ENCODE data around the gene NEK1. TPM values are rescaled to one million over a fixed set of nuclear protein-coding genes. Genes with fewer than 3 reads are reported as not detected.

NEK1 gene
- total and polyA plus RNA-seq, 2 of the 8 experiments (the other 6 are each of a cell fraction or from before 2014, with no cell fraction given), result 3.9 to 11.7 TPM

DNA sequence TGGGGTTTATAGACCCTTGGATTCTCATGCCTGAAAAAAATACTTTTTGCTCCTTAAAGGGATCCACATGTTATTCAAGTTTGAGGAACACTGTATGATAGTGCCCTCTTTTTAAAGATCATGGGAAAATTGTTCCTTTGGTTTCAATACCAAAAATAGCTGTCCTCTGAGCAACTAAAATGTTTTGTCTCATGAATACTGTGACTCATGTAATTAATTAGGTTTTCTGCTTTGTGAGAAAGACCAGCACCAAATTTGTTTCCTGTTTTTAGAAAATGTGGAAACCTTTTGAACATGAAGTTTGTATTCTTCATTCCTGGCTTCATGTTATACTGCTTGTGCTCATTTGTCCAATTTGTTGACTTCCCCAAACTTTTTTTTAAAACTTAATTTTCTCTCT, 214.1 kb downstream of the NEK1 start:
- no peak overlapping the region for H3K56ac ChIP-seq (replicated peaks; ENCODE audit: insufficient read length, low read depth, low read length)
- no peaks in the 10 kb centered on the region for H3K79me2 ChIP-seq (ENCODE audit: control insufficient read depth in 1 of 2, insufficient read depth in 2 of 2, low read length in 2 of 2)
- H3K14ac ChIP-seq (ENCODE audit: insufficient read length), result no peak overlapping the region
- H3K36me3 ChIP-seq (ENCODE audit: control insufficient read depth in 2 of 4, insufficient read depth in 4 of 4, low read length in 3 of 4), result no peaks in the 10 kb centered on the region; a peak in 1 of 8 replicates
- H3K9me3 ChIP-seq (ENCODE audit: insufficient read depth in 2 of 2, low read depth in 1 of 2, low read length in 1 of 2), result no peaks in the 10 kb centered on the region
- no peak overlapping the region for H2AK5ac ChIP-seq (ENCODE audit: low read depth, low read length)
- H3K4me2 ChIP-seq (ENCODE audit: insufficient read depth in 1 of 2, low read depth in 2 of 2, low read length in 2 of 2), result no peak overlapping the region
- TF ChIP-seq CBX8 (IDR thresholded peaks at IDR 0.05; ENCODE audit: borderline replicate concordance, low read depth, low read length), result no peak
- no peak for TF ChIP-seq RNF2 (IDR thresholded peaks at IDR 0.05; ENCODE audit: borderline replicate concordance, low read depth, low read length, missing control alignments, poor library complexity, severe bottlenecking)
- no peaks in the 10 kb centered on the region for H4K20me1 ChIP-seq (replicated peaks in 1 of 2; ENCODE audit: control insufficient read depth in 1 of 2, insufficient read depth in 2 of 2, low read length in 2 of 2)
- no peak overlapping the region for H4K5ac ChIP-seq (ENCODE audit: insufficient read length, low read depth, low read length)
- no peak overlapping the region for H3K23ac ChIP-seq (ENCODE audit: insufficient read length)
- no peaks in the 10 kb centered on the region for H3K27me3 ChIP-seq (replicated peaks in 1 of 4; ENCODE audit: control insufficient read depth in 3 of 4, extremely low read depth in 1 of 4, insufficient read depth in 3 of 4, low read length in 3 of 4)
- no peak for DNase-seq (ENCODE audit: low read depth in 1 of 2, low spot score in 2 of 2)
- no peak overlapping the region for H3K4me3 ChIP-seq (ENCODE audit: extremely low read depth in 1 of 4, insufficient read depth in 2 of 4, low read depth in 3 of 4, low read length in 4 of 4)
- H3K4ac ChIP-seq (replicated peaks; ENCODE audit: insufficient read length, low read depth, low read length), result no peak overlapping the region
- H3K9ac ChIP-seq (replicated peaks in 1 of 4; ENCODE audit: extremely low read depth in 1 of 4, low read depth in 3 of 4, low read length in 3 of 4), result no peak overlapping the region
- no peaks in the 10 kb centered on the region for H3K4me1 ChIP-seq (replicated peaks in 1 of 4; ENCODE audit: control insufficient read depth in 3 of 4, insufficient read depth in 4 of 4, low read length in 3 of 4)
- H4K91ac ChIP-seq (replicated peaks; ENCODE audit: insufficient read length, low read length), result no peak overlapping the region
- H2AFZ ChIP-seq (ENCODE audit: low read length), result no peak overlapping the region
- H2BK20ac ChIP-seq (ENCODE audit: low read length), result no peak overlapping the region
- ChIA-PET POLR2A (ENCODE audit: partially characterized antibody) (no interaction called here), CTCF (ENCODE audit: partially characterized antibody) (interaction anchor here (1.1 kb wide), 1 partner anchor 353 kb away, joined by 3 read pairs; no protein-coding TSS in a partner anchor)
- H3K79me1 ChIP-seq (ENCODE audit: low read depth, low read length), result no peaks in the 10 kb centered on the region
- no peak overlapping the region for H2BK5ac ChIP-seq (ENCODE audit: low read depth, low read length)
- H2BK120ac ChIP-seq (replicated peaks; ENCODE audit: low read depth, low read length), result no peak overlapping the region
- H3K18ac ChIP-seq (ENCODE audit: extremely low read depth, low read length), result no peak overlapping the region
- no peak for FAIRE-seq
- no peak overlapping the region for H2BK15ac ChIP-seq (ENCODE audit: low read length)
- H2BK12ac ChIP-seq (ENCODE audit: low read depth, low read length), result no peak overlapping the region
- no peaks in the 10 kb centered on the region for H3K23me2 ChIP-seq (ENCODE audit: low read depth, low read length)
- H4K8ac ChIP-seq (ENCODE audit: extremely low read depth, insufficient read depth, low read length), result no peak overlapping the region
- H3K27ac ChIP-seq (ENCODE audit: low read depth, low read length), result no peak overlapping the region
